ENCODE measurements around the gene SH3BP2. TPM values are rescaled to one million over a fixed set of nuclear protein-coding genes. Genes with fewer than 3 reads are reported as not detected.

SH3BP2 gene
- total RNA-seq, 1 donor from 2014 or later = 39.1 TPM

- Mint-ChIP-seq H3K27ac (ENCODE audit: unreplicated experiment) (no peak overlapping the region), H3K4me3 (no peak overlapping the region), H3K27me3 (ENCODE audit: low read depth) (no peaks in the 10 kb centered on the region), H3K36me3 (ENCODE audit: low read depth) (peaks cover 14% of the 10 kb centered on the region), H3K4me1 (peaks cover 6% of the 10 kb centered on the region), H3K9me3 (no peaks in the 10 kb centered on the region)
- DNase-seq (ENCODE audit: low read depth, low spot score) = no peak
- no peak for TF ChIP-seq CTCF (conservative IDR thresholded peaks at IDR 0.05)
Measured at GRCh38 chr4:2823671-2824328, 30.9 kb downstream of the SH3BP2 start.

GRCh38 chr4:2824329-2824835 lies 31.5 kb downstream of the SH3BP2 start:
- no peak for DNase-seq (ENCODE audit: low read depth, low spot score)
- TF ChIP-seq CTCF (conservative IDR thresholded peaks at IDR 0.05) = no peak
- Mint-ChIP-seq H3K4me1 (peaks cover 8% of the 10 kb centered on the region), H3K36me3 (ENCODE audit: low read depth) (peaks cover 14% of the 10 kb centered on the region), H3K27me3 (ENCODE audit: low read depth) (no peaks in the 10 kb centered on the region), H3K4me3 (no peak overlapping the region), H3K9me3 (no peaks in the 10 kb centered on the region), H3K27ac (ENCODE audit: unreplicated experiment) (no peak overlapping the region)

GRCh38 chr4:2824836-2825381 lies 32.0 kb downstream of the SH3BP2 start:
- no peaks in the 10 kb centered on the region for H3K27me3 Mint-ChIP-seq (ENCODE audit: low read depth)
- no peak overlapping the region for H3K27ac Mint-ChIP-seq (ENCODE audit: unreplicated experiment)
- no peak overlapping the region for H3K4me3 Mint-ChIP-seq
- TF ChIP-seq CTCF (conservative IDR thresholded peaks at IDR 0.05) = no peak
- H3K36me3 Mint-ChIP-seq (ENCODE audit: low read depth) = peaks cover 14% of the 10 kb centered on the region
- H3K9me3 Mint-ChIP-seq = no peaks in the 10 kb centered on the region
- no peak for DNase-seq (ENCODE audit: low read depth, low spot score)
- peaks cover 3% of the 10 kb centered on the region for H3K4me1 Mint-ChIP-seq

GRCh38 chr4:2825740-2826139 lies 32.9 kb downstream of the SH3BP2 start:
- DNase-seq (ENCODE audit: low read depth, low spot score) = no peak
- Mint-ChIP-seq H3K27me3 (ENCODE audit: low read depth) (no peaks in the 10 kb centered on the region), H3K4me3 (no peak overlapping the region), H3K27ac (ENCODE audit: unreplicated experiment) (no peak overlapping the region), H3K4me1 (peaks cover 3% of the 10 kb centered on the region), H3K9me3 (no peaks in the 10 kb centered on the region), H3K36me3 (ENCODE audit: low read depth) (peaks cover 14% of the 10 kb centered on the region)
- TF ChIP-seq CTCF (conservative IDR thresholded peaks at IDR 0.05) = no peak

- TF ChIP-seq CTCF (conservative IDR thresholded peaks at IDR 0.05) = no peak
- peaks cover 3% of the 10 kb centered on the region for H3K4me1 Mint-ChIP-seq
- H3K27ac Mint-ChIP-seq (ENCODE audit: unreplicated experiment) = no peak overlapping the region
- DNase-seq (ENCODE audit: low read depth, low spot score) = no peak
- no peaks in the 10 kb centered on the region for H3K27me3 Mint-ChIP-seq (ENCODE audit: low read depth)
- no peak overlapping the region for H3K4me3 Mint-ChIP-seq
- peaks cover 14% of the 10 kb centered on the region for H3K36me3 Mint-ChIP-seq (ENCODE audit: low read depth)
- no peaks in the 10 kb centered on the region for H3K9me3 Mint-ChIP-seq
Measured at GRCh38 chr4:2827071-2827873, 34.4 kb downstream of the SH3BP2 start.
